TTC549 (cell line): ENCODE measurements around the gene WNT7B.

Source experiments
- FAIRE-seq: peaks from 2 replicates; lab custom pipeline; 2012; peaks lifted over from hg19 to GRCh38; lab: Jason Lieb, UNC

WNT7B gene

DNA sequence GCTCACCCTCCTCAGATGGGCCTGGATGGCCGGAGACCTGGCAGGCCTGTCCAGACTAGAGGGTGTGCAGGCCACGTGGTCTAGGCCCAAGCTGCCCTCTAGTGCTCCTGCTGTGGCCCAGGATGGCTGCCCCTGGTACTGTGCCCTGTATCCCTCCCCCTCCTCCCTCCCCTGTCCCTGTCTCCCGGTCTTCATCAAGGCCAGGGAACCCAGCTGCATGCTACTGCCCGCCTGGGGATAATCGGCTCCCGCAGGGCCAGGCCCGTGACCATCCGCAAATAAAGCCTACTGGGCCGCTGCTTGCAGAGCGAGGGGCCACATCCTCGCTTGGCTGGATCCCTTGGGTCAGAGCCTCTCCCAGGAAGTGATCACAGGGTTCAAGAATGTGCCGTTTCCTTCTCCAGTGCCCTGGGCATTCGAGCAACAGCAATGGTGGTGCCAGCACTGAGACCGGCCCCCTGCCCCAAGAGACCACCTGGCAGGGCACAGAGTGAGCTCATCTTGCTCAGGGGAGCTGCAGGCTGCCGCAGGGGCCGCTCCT, 51.1 kb downstream of the WNT7B start:
- FAIRE-seq = no peak

- FAIRE-seq = no peak
Measured at GRCh38 chr22:45923835-45924234, 53.1 kb downstream of the WNT7B start.

DNA sequence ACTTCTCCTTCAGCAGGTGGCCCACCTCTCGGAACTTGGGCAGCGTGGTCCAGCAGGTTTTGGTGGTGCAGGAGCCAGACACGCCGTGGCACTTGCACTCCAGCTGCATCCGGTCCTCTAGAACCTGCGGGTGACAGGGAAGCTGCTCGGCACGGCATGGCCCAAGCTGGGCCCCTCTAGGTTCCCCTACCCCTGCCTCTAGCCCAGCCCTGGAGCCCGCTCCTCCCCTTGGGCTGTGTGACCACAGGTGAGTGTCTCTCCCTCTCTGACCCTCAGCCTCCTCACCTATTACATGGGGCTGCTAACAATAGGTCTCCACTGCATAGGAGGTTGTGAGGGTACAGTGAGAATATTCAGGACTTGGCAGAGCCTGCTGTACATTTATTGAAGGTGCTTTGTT, 53.8 kb downstream of the WNT7B start:
- FAIRE-seq = no peak

GRCh38 chr22:45922661-45923060, 54.3 kb downstream of the WNT7B start:
- no peak for FAIRE-seq

DNA sequence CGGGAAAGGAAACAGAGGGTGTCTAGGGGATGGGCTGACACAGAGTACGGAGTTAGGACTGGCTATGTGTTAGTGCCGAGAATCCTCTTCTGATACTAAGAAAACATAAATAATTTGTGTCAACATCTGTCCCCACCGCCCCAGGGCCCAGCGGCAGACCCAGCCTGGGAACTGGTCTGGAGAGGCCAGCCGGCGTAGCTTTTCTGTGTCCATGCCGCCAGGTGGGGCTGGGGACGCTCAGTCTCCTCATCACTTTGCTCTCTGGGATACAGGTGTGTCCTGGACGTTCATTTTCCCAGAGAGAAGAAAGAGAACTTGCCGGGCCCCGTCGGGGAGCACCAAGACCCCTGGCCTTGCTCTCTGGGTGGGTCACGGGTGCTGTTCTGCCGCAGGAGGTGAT, 54.7 kb downstream of the WNT7B start:
- no peak for FAIRE-seq

GRCh38 chr22:45919504-45920286, 57.3 kb downstream of the WNT7B start:
- no peak for FAIRE-seq

GRCh38 chr22:45918459-45919370, 58.2 kb downstream of the WNT7B start:
- no peak for FAIRE-seq

- FAIRE-seq = no peak
Measured at GRCh38 chr22:45917700-45918458, 59.1 kb downstream of the WNT7B start.

DNA sequence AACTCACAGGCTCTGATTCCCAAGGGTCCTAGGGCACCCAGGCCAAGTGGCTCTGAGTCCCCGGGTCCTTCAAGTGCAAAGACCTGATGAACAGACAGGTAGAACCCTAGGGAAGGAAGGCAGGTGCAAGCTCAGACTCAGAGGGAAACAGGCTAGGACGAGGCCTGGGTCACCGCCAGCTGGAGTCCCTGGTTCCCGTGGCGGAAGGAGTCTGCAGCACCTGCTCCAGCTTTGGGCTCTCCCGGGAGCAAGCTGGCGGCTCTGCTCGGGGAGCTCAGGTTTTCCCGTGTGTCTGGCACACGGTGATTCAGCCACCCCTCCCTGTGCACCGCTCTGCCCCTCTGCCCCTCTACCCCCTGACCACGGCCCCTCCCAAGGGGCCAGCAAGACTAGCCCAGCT, 59.8 kb downstream of the WNT7B start:
- no peak for FAIRE-seq

- FAIRE-seq = no peak
Measured at GRCh38 chr22:45916515-45916914, 60.4 kb downstream of the WNT7B start.

- FAIRE-seq = no peak
Measured at GRCh38 chr22:45915841-45916240, 61.1 kb downstream of the WNT7B start.

DNA sequence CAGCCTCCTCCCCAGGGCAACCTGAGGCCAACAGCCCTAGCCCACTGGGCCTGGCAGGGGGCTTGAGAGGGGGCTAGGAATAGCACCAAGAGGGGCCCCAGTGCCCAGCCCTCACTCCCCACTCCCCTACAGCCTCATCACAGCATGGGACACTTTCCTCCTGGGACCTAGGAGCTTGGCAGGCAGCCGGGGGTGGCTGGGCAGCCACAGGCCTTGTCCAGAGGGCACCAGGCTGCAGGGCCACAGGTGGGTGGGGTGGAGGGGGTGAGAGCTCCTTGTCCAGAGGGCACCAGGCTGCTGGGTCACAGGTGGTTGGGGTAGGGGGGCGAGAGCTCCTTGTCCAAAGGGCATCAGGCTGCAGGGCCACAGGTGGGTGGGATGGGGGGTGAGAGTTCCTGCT, 61.8 kb downstream of the WNT7B start:
- no peak for FAIRE-seq

DNA sequence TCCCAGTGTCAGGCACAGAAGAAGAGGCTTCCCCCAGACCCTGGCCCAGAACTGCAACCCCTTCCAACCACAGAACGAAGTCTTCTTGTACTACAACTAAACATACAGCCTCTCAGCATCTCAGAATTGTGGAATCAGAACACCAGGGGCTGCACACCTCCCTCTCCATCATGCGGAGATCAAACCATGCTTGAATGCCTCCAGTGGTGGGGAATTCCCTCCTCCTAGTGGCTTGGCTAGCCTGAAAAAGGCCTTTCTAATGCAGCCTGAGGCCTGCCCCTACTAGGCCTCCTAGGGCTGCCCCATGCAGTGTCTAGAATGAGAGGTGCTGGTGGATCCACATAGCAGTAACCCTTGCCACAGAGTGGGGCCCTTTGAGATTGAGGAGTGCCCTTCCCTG, 62.7 kb downstream of the WNT7B start:
- FAIRE-seq = no peak

GRCh38 chr22:45912910-45913309, 64.1 kb downstream of the WNT7B start:
- no peak for FAIRE-seq

DNA sequence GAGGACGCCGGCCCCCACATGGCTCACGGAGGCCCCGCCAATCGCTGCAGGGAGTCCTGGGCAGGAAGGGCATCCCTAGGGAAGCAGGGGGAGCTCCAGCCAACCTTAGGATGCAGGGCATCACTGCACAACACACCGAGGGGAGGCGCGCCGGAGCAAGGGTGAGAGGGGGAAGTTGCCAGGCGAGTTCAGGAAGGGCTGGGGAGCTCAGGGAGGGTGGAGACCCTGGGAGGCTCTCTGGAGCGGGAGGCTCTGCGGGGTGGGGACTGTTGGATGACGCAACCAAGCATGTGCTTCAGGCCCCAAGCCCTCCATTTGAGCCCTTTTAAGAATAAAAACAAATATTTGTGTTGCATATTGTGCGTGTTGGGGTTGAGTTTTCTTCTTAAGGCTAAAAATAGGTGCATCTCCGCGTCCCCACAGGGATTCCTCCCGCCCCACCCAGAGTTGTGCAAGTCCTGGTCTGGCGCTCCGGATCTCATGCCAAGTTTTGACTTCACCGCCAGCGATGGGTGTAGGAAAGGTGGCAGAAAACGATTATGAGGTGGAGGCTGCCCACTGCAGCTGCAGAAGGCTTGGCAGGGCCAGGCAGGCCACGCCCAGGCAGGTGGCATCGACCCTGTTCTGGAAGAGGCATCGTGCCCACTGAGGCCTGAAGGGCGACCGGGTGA, 65.2 kb downstream of the WNT7B start:
- FAIRE-seq = no peak

DNA sequence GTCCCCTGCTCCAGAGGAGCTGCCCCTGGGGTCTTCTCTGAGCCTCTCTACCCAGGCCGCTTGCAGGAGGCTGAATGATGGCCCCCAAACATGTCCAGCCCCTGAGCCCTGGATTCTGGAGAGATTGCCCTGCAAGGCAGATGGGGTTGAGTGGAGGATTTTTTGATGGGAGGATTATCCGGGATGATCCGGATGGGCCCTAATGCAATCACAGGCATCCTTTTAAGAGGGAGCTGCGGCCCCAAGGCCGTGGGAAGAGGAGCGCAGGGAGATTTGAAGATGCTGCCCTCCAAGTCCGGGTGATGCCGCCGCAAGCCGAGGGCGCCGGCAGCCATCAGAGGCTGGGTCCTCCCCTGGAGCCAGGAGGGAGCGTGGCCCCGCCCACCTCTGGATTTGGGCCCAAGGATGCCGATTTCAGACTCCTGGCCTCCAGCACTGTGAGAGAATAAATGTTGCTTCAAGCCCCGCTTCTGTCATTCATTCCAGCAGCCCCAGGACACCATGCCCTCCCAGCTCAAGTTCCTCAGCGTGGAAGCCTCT, 66.0 kb downstream of the WNT7B start:
- no peak for FAIRE-seq

GRCh38 chr22:45908961-45909360, 68.0 kb downstream of the WNT7B start:
- FAIRE-seq = no peak

GRCh38 chr22:45907996-45908395, 69.0 kb downstream of the WNT7B start:
- no peak for FAIRE-seq

DNA sequence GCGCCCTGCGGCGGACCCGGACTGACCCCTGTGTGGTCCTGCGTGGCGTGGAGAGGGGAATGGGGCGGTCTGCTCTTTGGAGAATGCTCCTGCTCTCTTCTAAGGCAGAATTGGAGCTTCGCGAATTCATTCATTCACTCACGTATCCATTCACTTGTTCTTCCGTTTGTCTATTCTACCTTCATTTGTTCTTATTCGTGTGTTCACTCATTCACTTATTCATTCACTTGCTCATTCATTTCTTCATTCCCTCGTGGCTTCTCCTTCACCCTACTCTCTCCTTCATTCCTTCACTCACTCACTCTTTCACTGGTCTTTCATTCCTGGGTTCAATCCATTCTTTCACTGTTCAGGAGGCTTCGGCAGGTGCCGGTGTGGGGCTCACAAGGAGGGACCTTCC, 69.6 kb downstream of the WNT7B start:
- no peak for FAIRE-seq

DNA sequence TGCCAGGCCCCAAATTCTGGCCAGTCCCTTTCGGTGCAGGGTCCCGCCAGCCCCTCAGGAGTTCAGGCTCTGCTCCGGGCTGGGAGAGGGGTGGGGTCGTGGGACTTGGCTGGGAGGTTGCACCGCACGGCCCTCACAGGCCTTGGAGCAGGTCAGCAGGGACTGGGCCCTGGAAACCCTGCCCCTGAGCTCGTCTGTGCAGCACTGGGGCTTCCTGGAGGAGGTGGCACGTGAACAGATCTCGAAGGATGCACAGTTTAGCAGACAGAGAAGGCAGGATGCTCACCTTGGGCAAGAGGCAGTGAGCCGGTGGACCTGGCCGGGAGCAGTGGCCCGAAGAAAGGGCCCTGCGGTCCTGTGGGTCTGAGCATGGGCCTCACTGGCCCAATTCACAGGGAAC, 70.0 kb downstream of the WNT7B start:
- no peak for FAIRE-seq
